ENCODE data around the gene CD55. TPM values are rescaled to one million over a fixed set of nuclear protein-coding genes. Genes with fewer than 3 reads are reported as not detected.

CD55 gene
- total and polyA plus RNA-seq, 2 of the 8 experiments (the other 6 are each of a cell fraction or from before 2014, with no cell fraction given), result 20.1 to 22.8 TPM

DNA sequence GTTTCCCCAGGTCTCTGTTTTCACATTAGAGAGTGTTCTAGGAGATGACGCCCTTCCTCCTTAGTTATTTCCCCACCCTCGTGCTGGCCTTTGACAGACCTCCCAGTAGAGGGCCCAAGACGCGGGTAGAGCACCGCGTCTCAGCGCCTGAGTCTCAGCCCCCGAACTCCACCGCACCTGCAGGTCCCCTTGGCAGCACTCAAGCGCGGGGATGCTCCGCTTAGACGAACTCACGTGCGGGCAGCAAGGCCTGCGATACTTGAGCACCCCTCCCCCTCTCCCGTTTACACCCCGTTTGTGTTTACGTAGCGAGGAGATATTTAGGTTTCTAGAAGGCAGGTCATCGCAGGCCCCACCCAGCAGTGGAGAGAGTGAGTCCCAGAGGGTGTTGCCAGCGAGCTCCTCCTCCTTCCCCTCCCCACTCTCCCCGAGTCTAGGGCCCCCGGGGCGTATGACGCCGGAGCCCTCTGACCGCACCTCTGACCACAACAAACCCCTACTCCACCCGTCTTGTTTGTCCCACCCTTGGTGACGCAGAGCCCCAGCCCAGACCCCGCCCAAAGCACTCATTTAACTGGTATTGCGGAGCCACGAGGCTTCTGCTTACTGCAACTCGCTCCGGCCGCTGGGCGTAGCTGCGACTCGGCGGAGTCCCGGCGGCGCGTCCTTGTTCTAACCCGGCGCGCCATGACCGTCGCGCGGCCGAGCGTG is at the start of gene CD55 (continued):
- TF ChIP-seq RAD21 (IDR thresholded peaks at IDR 0.05 in 1 of 2, conservative IDR thresholded peaks at IDR 0.05 in 1 of 2; ENCODE audit: low read depth in 2 of 2, low read length in 2 of 2) (peak; percentile 22 to 45; a peak in 3 of 4 replicates), POU5F1 (IDR thresholded peaks at IDR 0.05; ENCODE audit: low read depth, low read length) (no peak), CBX5 (IDR thresholded peaks at IDR 0.05; ENCODE audit: low read depth, low read length) (no peak), POLR2AphosphoS5 (IDR thresholded peaks at IDR 0.05; ENCODE audit: low read depth, low read length) (peak; percentile 77), BCL11A (IDR thresholded peaks at IDR 0.05; ENCODE audit: low read depth in 2 of 2, low read length in 2 of 2) (no peak), ZNF274 (IDR thresholded peaks at IDR 0.05; ENCODE audit: borderline replicate concordance, extremely low read depth, low read length) (no peak)
- TF ChIP-seq, protein P1, sequence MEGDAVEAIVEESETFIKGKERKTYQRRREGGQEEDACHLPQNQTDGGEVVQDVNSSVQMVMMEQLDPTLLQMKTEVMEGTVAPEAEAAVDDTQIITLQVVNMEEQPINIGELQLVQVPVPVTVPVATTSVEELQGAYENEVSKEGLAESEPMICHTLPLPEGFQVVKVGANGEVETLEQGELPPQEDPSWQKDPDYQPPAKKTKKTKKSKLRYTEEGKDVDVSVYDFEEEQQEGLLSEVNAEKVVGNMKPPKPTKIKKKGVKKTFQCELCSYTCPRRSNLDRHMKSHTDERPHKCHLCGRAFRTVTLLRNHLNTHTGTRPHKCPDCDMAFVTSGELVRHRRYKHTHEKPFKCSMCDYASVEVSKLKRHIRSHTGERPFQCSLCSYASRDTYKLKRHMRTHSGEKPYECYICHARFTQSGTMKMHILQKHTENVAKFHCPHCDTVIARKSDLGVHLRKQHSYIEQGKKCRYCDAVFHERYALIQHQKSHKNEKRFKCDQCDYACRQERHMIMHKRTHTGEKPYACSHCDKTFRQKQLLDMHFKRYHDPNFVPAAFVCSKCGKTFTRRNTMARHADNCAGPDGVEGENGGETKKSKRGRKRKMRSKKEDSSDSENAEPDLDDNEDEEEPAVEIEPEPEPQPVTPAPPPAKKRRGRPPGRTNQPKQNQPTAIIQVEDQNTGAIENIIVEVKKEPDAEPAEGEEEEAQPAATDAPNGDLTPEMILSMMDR (IDR thresholded peaks at IDR 0.05; ENCODE audit: control extremely low read depth in 1 of 3, insufficient read depth in 1 of 3, low read depth in 1 of 3, low read length in 3 of 3), result peak; percentile 8 to 54 (median 29)
